A673 (cell line): ENCODE results near the gene EPB41L4A.

Experiments used
- CTCF ChIP-seq: fragments of 300-800, 200-600 bp; sonication (generic); conservative IDR thresholded peaks from 2 replicates; pipeline ENCODE4 v1.5.1; 2017; ENCODE audit warnings: low read depth, mild to moderate bottlenecking, antibody characterized with exemption, low read length, moderate library complexity, mixed read lengths
- EZH2 ChIP-seq: fragments of 200-600 bp; sonication (generic); IDR thresholded peaks from 2 replicates; pipeline ENCODE4 v1.6.1; 2017; ENCODE audit warnings: borderline replicate concordance, low read depth, mild to moderate bottlenecking, mixed read lengths, antibody characterized with exemption, low read length; ENCODE audit not compliant: poor library complexity, severe bottlenecking

GRCh38 chr5:112202694-112203093 lies 216.4 kb downstream of the EPB41L4A start:
- no peak for TF ChIP-seq CTCF
- TF ChIP-seq EZH2 = no peak
